K562 (cell line): ENCODE results near the gene TESK1. TPM values are rescaled to one million over a fixed set of nuclear protein-coding genes. Genes with fewer than 3 reads are reported as not detected.

Experiments
- ATAC-seq: fragments of 200-7000 bp; cut with Tn5 transposase; 3 replicates; pipeline ENCODE4 v1.9.1; 2020; ENCODE audit warnings: moderate library complexity
- BruUV-seq: library from RNA; stranded (reverse); fragments of 400-500 nt; replicated peaks from 2 replicates; lab custom pipeline; 2021; lab: Mats Ljungman, UMichigan
- CTCF ChIA-PET: fragments of 300-600 bp; formaldehyde crosslinking; extraction: SDS; loops from one replicate; lab custom pipeline; 2021; ENCODE audit warnings: low intra/inter-chr PET ratio; lab: Yijun Ruan, JAX
- POLR2A ChIA-PET: fragments of 300-600, 350-650 bp; sonication (Branson Sonifier 250); formaldehyde crosslinking; extraction: SDS; loops from one replicate; lab custom pipeline; 2021; ENCODE audit warnings: antibody characterized with exemption, inconsistent platforms; lab: Yijun Ruan, JAX
- DNase-seq, 4 experiments: peaks; one replicate each; pipeline versions ENCODE4 v3.0.0 to v3.0.0-alpha.2; 2011 to 2018; ENCODE audit warnings: low spot score in 3 of 4, mixed read lengths in 3 of 4; ENCODE audit errors: extremely low read depth in 1 of 4
- FAIRE-seq: peaks from 2 replicates; lab custom pipeline; 2011; peaks lifted over from hg19 to GRCh38; lab: Jason Lieb, UNC
- H2AFZ ChIP-seq: 2 replicates; pipeline ENCODE4 v1.6.0; 2011; ENCODE audit warnings: low read depth, low read length, control low read depth, inconsistent platforms
- H3K27ac ChIP-seq: fragments of 200-600 bp; 3 replicates; pipeline ENCODE4 v1.8.0; 2011; ENCODE audit warnings: low read depth, mild to moderate bottlenecking, control low read depth, inconsistent platforms, low read length, moderate library complexity, mixed read lengths; ENCODE audit errors: extremely low read depth
- H3K27me3 ChIP-seq, 2 experiments: fragments of 300-600 bp in 1 of 2; 2 replicates in 1 of 2; 3 replicates in 1 of 2; pipeline versions ENCODE4 v1.6.0 to v1.8.0; 2011; ENCODE audit warnings: inconsistent platforms in 2 of 2, low read length in 2 of 2, mild to moderate bottlenecking in 1 of 2, mixed read lengths in 1 of 2, moderate library complexity in 1 of 2; ENCODE audit not compliant: control insufficient read depth in 2 of 2, insufficient read depth in 2 of 2
- H3K36me3 ChIP-seq: fragments of 300-600 bp; 3 replicates; pipeline ENCODE4 v1.8.0; 2011; ENCODE audit warnings: mild to moderate bottlenecking, low read length, inconsistent platforms; ENCODE audit not compliant: control insufficient read depth, insufficient read depth
- H3K4me1 ChIP-seq, 2 experiments: fragments of 200-600 bp in 1 of 2; replicated peaks in 1 of 2; 2 replicates in 1 of 2; 3 replicates in 1 of 2; pipeline versions ENCODE4 v1.5.1 to v1.8.0; 2011; ENCODE audit warnings: inconsistent platforms in 2 of 2, low read length in 2 of 2, mild to moderate bottlenecking in 1 of 2, mixed read lengths in 1 of 2, moderate library complexity in 1 of 2; ENCODE audit not compliant: control insufficient read depth in 2 of 2, insufficient read depth in 2 of 2
- H3K4me2 ChIP-seq: 2 replicates; pipeline ENCODE4 v1.6.1; 2011; ENCODE audit warnings: low read length, control low read depth, inconsistent platforms, mixed read lengths; ENCODE audit not compliant: insufficient read depth
- H3K4me3 ChIP-seq: fragments of 200-600 bp; sonication (generic), shearing (Covaris generic); 2 replicates; pipeline ENCODE4 v1.5.1; 2016; ENCODE audit warnings: control low read depth, inconsistent platforms
- H3K79me2 ChIP-seq: fragments of 200-600 bp; 3 replicates; pipeline ENCODE4 v1.8.0; 2011; ENCODE audit warnings: low read length, inconsistent platforms; ENCODE audit not compliant: control insufficient read depth, insufficient read depth
- H3K9ac ChIP-seq, 2 experiments: 2 replicates each; pipeline versions ENCODE4 v1.6.0 to v1.6.1; 2011; ENCODE audit warnings: low read depth in 2 of 2, low read length in 2 of 2, control low read depth in 1 of 2, inconsistent platforms in 1 of 2, mild to moderate bottlenecking in 1 of 2, mixed read lengths in 1 of 2; ENCODE audit not compliant: insufficient read depth in 1 of 2
- H3K9me1 ChIP-seq: one replicate; pipeline ENCODE4 v1.6.0; 2011; ENCODE audit warnings: inconsistent platforms, mild to moderate bottlenecking, low read length, moderate library complexity; ENCODE audit not compliant: control insufficient read depth, insufficient read depth
- H3K9me3 ChIP-seq: replicated peaks from 2 replicates; pipeline ENCODE4 v1.5.1; 2011; ENCODE audit warnings: low read depth, low read length, inconsistent platforms; ENCODE audit not compliant: control insufficient read depth, insufficient read depth
- H4K20me1 ChIP-seq: replicated peaks from 2 replicates; pipeline ENCODE4 v1.6.1; 2011; ENCODE audit warnings: low read length, inconsistent platforms, mixed read lengths; ENCODE audit not compliant: control insufficient read depth, insufficient read depth
- ATF4 ChIP-seq: fragments of 450-650 bp; formaldehyde crosslinking; IDR thresholded peaks from 2 replicates; pipeline ENCODE4 v1.4.0; 2022; ENCODE audit warnings: mild to moderate bottlenecking, moderate library complexity
- CBX2 ChIP-seq: fragments of 200-600 bp; sonication (generic); IDR thresholded peaks from one replicate; pipeline ENCODE4 v1.6.1; 2012; ENCODE audit warnings: mild to moderate bottlenecking, low read length, inconsistent platforms; ENCODE audit not compliant: insufficient read depth, poor library complexity, severe bottlenecking
- DDX20 ChIP-seq: fragments of 450-650 bp; IDR thresholded peaks from 2 replicates; pipeline ENCODE4 v1.6.1; 2016; ENCODE audit warnings: missing genetic modification characterization, low read depth, mild to moderate bottlenecking, missing compliant biosample characterization, moderate library complexity
- EZH2 ChIP-seq: IDR thresholded peaks from 2 replicates; pipeline ENCODE4 v1.6.1; 2012; ENCODE audit warnings: low read depth, mild to moderate bottlenecking, inconsistent platforms, low read length, borderline replicate concordance
- FOXP4 ChIP-seq: sonication (generic); formaldehyde crosslinking; IDR thresholded peaks from 2 replicates; pipeline ENCODE4 v1.8.0; 2022; ENCODE audit warnings: mild to moderate bottlenecking, missing genetic modification reagents, borderline replicate concordance
- RAD51 ChIP-seq: fragments of 450-650 bp; IDR thresholded peaks from 2 replicates; pipeline ENCODE4 v1.7.1; 2016; ENCODE audit warnings: low read depth, mild to moderate bottlenecking, borderline replicate concordance
- SIX5 ChIP-seq, 2 experiments: IDR thresholded peaks; 2 replicates each; pipeline ENCODE4 v1.6.1; 2011; ENCODE audit warnings: low read length in 2 of 2, borderline replicate concordance in 1 of 2, low read depth in 1 of 2, mild to moderate bottlenecking in 1 of 2, moderate library complexity in 1 of 2; ENCODE audit not compliant: insufficient read depth in 1 of 2
- SMAD2 ChIP-seq: fragments of 150-350 bp; IDR thresholded peaks from 2 replicates; pipeline ENCODE4 v1.6.1; 2014; ENCODE audit warnings: low read depth, mild to moderate bottlenecking, low read length
- TAF7 ChIP-seq: fragments of 450-650 bp; IDR thresholded peaks from 2 replicates; pipeline ENCODE4 v1.6.1; 2016; ENCODE audit warnings: missing genetic modification characterization, missing compliant biosample characterization
- TBP ChIP-seq: optimal IDR thresholded peaks from 2 replicates; pipeline ENCODE3; 2011; ENCODE audit warnings: low read depth, low read length, improper control_type of control experiment
- ZNF253 ChIP-seq: fragments of 250-450 bp; sonication (Bioruptor Pico); conservative IDR thresholded peaks from 2 replicates; pipeline ENCODE4 v1.6.1; 2021; ENCODE audit warnings: mild to moderate bottlenecking
- WGBS: fragments of 100-300 bp; shearing (Covaris generic); methylation state at CpG from one replicate; pipeline ENCODE4 v1.1.6; 2016; ENCODE audit warnings: low coverage, mixed read lengths; ENCODE audit not compliant: insufficient coverage; ENCODE audit errors: missing lambda C conversion rate; 5-methylcytosine and 5-hydroxymethylcytosine counted together
- in situ Hi-C: fragments of 300-500 bp; cut with MboI; formaldehyde crosslinking; loops from 4 replicates; pipeline ENCODE4 v1.15.0; 2018; ENCODE audit warnings: inconsistent platforms, mixed read lengths
- intact Hi-C: fragments of 100-400 bp; cut with micrococcal nuclease; formaldehyde crosslinking; loops from 2 replicates; pipeline ENCODE4 v1.14.2; 2022
- polyA plus RNA-seq, 8 experiments: library from polyadenylated mRNA; depleted of rRNA in 4 of 8; stranded (reverse) in 5 of 8; unstranded in 3 of 8; fragments of >200 nt; fragmentation: Nextera tagmentation in 2 of 8; fragmentation: Illumina TruSeq in 1 of 8; extraction: Ambion mirVana in 2 of 8; extraction: Trizol in 1 of 8; gene quantifications; 2 replicates each; pipeline versions ENCODE4 v1.2.1 to v1.2.3, GENCODE V29; 2011 to 2014; ENCODE audit warnings: inconsistent platforms in 1 of 8, missing spikeins in 1 of 8
- total RNA-seq, 7 experiments: library from RNA; depleted of rRNA in 6 of 7; stranded (reverse); fragments of >200 nt in 6 of 7; fragmentation: Illumina TruSeq in 2 of 7; extraction: Trizol in 2 of 7; gene quantifications; 2 replicates each; pipeline versions ENCODE4 v1.2.1 to v1.2.3, GENCODE V29; 2011 to 2021; ENCODE audit warnings: low replicate concordance in 1 of 7
- TF ChIP-seq, protein P1 (sequence below), 2 experiments: fragments of 450-650 bp in 1 of 2; sonication (generic) in 1 of 2; formaldehyde crosslinking in 1 of 2; IDR thresholded peaks in 1 of 2; conservative IDR thresholded peaks in 1 of 2; 2 replicates each; pipeline versions ENCODE4 v1.6.1 to v1.8.1; 2016 to 2023; ENCODE audit warnings: mild to moderate bottlenecking in 2 of 2, moderate library complexity in 2 of 2, inconsistent platforms in 1 of 2, missing genetic modification reagents in 1 of 2
- TF ChIP-seq, protein P2 (sequence below): fragments of 450-650 bp; IDR thresholded peaks from 2 replicates; pipeline ENCODE4 v1.6.1; 2014; ENCODE audit warnings: low read depth, mild to moderate bottlenecking, moderate library complexity, borderline replicate concordance

The TESK1 gene
- total and polyA plus RNA-seq, 9 of the 15 experiments (the other 6 are each of a cell fraction or from before 2014, with no cell fraction given) = 0.07 to 10.4 (median 4.1) TPM

- TF ChIP-seq, protein P1, sequence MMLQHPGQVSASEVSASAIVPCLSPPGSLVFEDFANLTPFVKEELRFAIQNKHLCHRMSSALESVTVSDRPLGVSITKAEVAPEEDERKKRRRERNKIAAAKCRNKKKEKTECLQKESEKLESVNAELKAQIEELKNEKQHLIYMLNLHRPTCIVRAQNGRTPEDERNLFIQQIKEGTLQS (IDR thresholded peaks at IDR 0.05) = no peak
- TF ChIP-seq, protein P1 (CRISPR knock-in tag; conservative IDR thresholded peaks at IDR 0.05) = no peak
- TF ChIP-seq DDX20 (no peak), TAF7 (tag) (no peak)
These were observed 29.6 kb upstream of the TESK1 start (continued) for GRCh38 chr9:35575478-35575877.

DNA sequence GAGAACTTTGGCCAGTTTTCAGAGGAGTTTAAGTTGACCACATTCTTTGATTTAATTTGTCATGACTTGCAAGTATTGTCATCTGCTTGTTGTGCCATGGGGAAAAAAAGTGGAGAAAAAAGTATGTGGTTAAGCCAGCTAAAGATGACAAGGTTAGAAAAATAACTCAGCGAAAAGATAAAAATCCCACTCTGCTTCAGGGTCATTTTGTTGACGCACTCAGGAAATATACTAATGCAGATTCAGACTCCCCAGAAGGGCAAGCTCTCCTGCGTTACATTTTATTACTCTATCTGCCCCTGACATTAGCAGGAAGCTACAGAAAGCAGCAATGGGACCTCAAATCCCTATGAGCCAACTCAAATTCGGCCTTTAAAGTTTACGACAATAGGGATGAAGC lies 27.6 kb upstream of the TESK1 start:
- FAIRE-seq (no peak), DNase-seq (no peak), ATAC-seq (no peak)
- no peaks in the 10 kb centered on the region for H3K36me3 ChIP-seq
- no peak overlapping the region for H3K4me3 ChIP-seq
- H3K9me3 ChIP-seq = no peaks in the 10 kb centered on the region
- no peaks in the 10 kb centered on the region for H3K79me2 ChIP-seq
- H3K9me1 ChIP-seq = no peaks in the 10 kb centered on the region
- intact Hi-C loops = no loop called here
- no peak overlapping the region for H2AFZ ChIP-seq
- CTCF ChIA-PET = no interaction called here
- POLR2A ChIA-PET = interaction anchor here (1.2 kb wide), 1 partner anchor 14 kb away, joined by 4 read pairs; no protein-coding TSS in a partner anchor
- H4K20me1 ChIP-seq = no peaks in the 10 kb centered on the region
- BruUV-seq = no TSS peak
- no peak overlapping the region for H3K9ac ChIP-seq
- H3K27ac ChIP-seq = no peak overlapping the region
- H3K4me2 ChIP-seq = no peak overlapping the region
- in situ Hi-C loops = no loop called here
- H3K27me3 ChIP-seq = no peaks in the 10 kb centered on the region
- 9% methylated on average over 5 of the region's 5 CpGs for WGBS
- H3K4me1 ChIP-seq = no peaks in the 10 kb centered on the region
- TF ChIP-seq SMAD2 (no peak), CBX2 (no peak), RAD51 (no peak), ZNF253 (no peak), FOXP4 (CRISPR knock-in tag) (no peak), SIX5 (IDR thresholded peaks at IDR 0.05; ENCODE audit: borderline replicate concordance in 1 of 2, insufficient read depth in 1 of 2, low read depth in 1 of 2, low read length in 2 of 2) (no peak), EZH2 (no peak), TBP (no peak), ATF4 (CRISPR knock-in tag) (no peak)
- TF ChIP-seq, protein P1 (IDR thresholded peaks at IDR 0.05) = no peak
- TF ChIP-seq, protein P1 (CRISPR knock-in tag; conservative IDR thresholded peaks at IDR 0.05) = no peak
- TF ChIP-seq, protein P2, sequence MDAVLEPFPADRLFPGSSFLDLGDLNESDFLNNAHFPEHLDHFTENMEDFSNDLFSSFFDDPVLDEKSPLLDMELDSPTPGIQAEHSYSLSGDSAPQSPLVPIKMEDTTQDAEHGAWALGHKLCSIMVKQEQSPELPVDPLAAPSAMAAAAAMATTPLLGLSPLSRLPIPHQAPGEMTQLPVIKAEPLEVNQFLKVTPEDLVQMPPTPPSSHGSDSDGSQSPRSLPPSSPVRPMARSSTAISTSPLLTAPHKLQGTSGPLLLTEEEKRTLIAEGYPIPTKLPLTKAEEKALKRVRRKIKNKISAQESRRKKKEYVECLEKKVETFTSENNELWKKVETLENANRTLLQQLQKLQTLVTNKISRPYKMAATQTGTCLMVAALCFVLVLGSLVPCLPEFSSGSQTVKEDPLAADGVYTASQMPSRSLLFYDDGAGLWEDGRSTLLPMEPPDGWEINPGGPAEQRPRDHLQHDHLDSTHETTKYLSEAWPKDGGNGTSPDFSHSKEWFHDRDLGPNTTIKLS = no peak
